LHCN-M2 (cell line): ENCODE measurements around the gene SH3PXD2A. TPM values are rescaled to one million over a fixed set of nuclear protein-coding genes. Genes with fewer than 3 reads are reported as not detected.
"Not testable (repeated sequence)": the region's sequence is repeated elsewhere in the genome, so short reads cannot be mapped to it uniquely, and the experiment has no call there.

Experiments used
- DNase-seq: peaks from one replicate; pipeline ENCODE4 v3.0.0-alpha.2; 2012; ENCODE audit warnings: low read depth
- total RNA-seq: library from RNA; depleted of rRNA; stranded (reverse); fragments of >200 nt; gene quantifications from 2 replicates; pipeline ENCODE4 v1.2.3, GENCODE V29; 2014

The SH3PXD2A gene
- total RNA-seq, 1 experiment from 2014 or later: 18.4 TPM

GRCh38 chr10:103814626-103815370 is 40.6 kb downstream of the SH3PXD2A start:
- DNase-seq: peak; percentile 41

- no peak for DNase-seq
These were observed 41.3 kb downstream of the SH3PXD2A start for GRCh38 chr10:103814105-103814504.

GRCh38 chr10:103813312-103813711 is 42.1 kb downstream of the SH3PXD2A start:
- DNase-seq: not testable (repeated sequence)

- no peak for DNase-seq
These were observed 42.9 kb downstream of the SH3PXD2A start for GRCh38 chr10:103812432-103812831.

- DNase-seq: no peak
These were observed 43.4 kb downstream of the SH3PXD2A start for GRCh38 chr10:103812004-103812403.

GRCh38 chr10:103811463-103811862 is 43.9 kb downstream of the SH3PXD2A start:
- DNase-seq: no peak

- DNase-seq: no peak
These were observed 46.6 kb downstream of the SH3PXD2A start for GRCh38 chr10:103808780-103809179.

GRCh38 chr10:103807996-103808395 is 47.4 kb downstream of the SH3PXD2A start:
- no peak for DNase-seq

GRCh38 chr10:103806395-103807187 is 48.8 kb downstream of the SH3PXD2A start:
- DNase-seq: peak; percentile 21

GRCh38 chr10:103805781-103806180 is 49.6 kb downstream of the SH3PXD2A start:
- no peak for DNase-seq

- no peak for DNase-seq
These were observed 50.5 kb downstream of the SH3PXD2A start for GRCh38 chr10:103804871-103805270.

GRCh38 chr10:103803941-103804340 is 51.4 kb downstream of the SH3PXD2A start:
- no peak for DNase-seq

- DNase-seq: no peak
These were observed 52.6 kb downstream of the SH3PXD2A start for GRCh38 chr10:103802637-103803353.

GRCh38 chr10:103802081-103802480 is 53.3 kb downstream of the SH3PXD2A start:
- no peak for DNase-seq

GRCh38 chr10:103800789-103801540 is 54.4 kb downstream of the SH3PXD2A start:
- DNase-seq: no peak

- no peak for DNase-seq
These were observed 55.3 kb downstream of the SH3PXD2A start for GRCh38 chr10:103800089-103800488.

GRCh38 chr10:103799341-103799740 is 56.0 kb downstream of the SH3PXD2A start:
- DNase-seq: no peak

- no peak for DNase-seq
These were observed 56.9 kb downstream of the SH3PXD2A start for GRCh38 chr10:103798511-103798910.

GRCh38 chr10:103797857-103798256 is 57.5 kb downstream of the SH3PXD2A start:
- no peak for DNase-seq

- no peak for DNase-seq
These were observed 59.6 kb downstream of the SH3PXD2A start for GRCh38 chr10:103795634-103796270.

GRCh38 chr10:103794996-103795395 is 60.4 kb downstream of the SH3PXD2A start:
- DNase-seq: no peak
